GM12892 (cell line): ENCODE results near the gene CCDC192.

Source experiments
- POLR2A ChIP-seq: IDR thresholded peaks from 2 replicates; pipeline ENCODE4 v1.6.1; 2011; ENCODE audit warnings: low read depth, low read length, control low read depth
- POLR2AphosphoS5 ChIP-seq: IDR thresholded peaks from 2 replicates; pipeline ENCODE4 v1.6.1; 2011; ENCODE audit warnings: low read depth, low read length, control low read depth

- TF ChIP-seq POLR2A (no peak), POLR2AphosphoS5 (no peak)
Observed at GRCh38 chr5:127832067-127832466, 128.9 kb downstream of the CCDC192 start.
